NT2/D1 (cell line): Measurements from ENCODE around the gene GTF2A1L.

Source experiments
- DNase-seq: peaks from one replicate; pipeline ENCODE4 v3.0.0-alpha.2; 2011; ENCODE audit warnings: low read depth, low spot score
- H3K27me3 ChIP-seq: 2 replicates; pipeline ENCODE4 v1.6.0; 2011; ENCODE audit warnings: mild to moderate bottlenecking; ENCODE audit not compliant: insufficient read length, insufficient read depth
- H3K36me3 ChIP-seq: 2 replicates; pipeline ENCODE4 v1.6.1; 2011; ENCODE audit warnings: mild to moderate bottlenecking, low read length, mixed read lengths; ENCODE audit not compliant: insufficient read depth, insufficient read length
- H3K4me1 ChIP-seq: 2 replicates; pipeline ENCODE4 v1.5.1; 2011; ENCODE audit not compliant: insufficient read depth, insufficient read length
- H3K4me3 ChIP-seq: 2 replicates; pipeline ENCODE4 v1.5.1; 2011; ENCODE audit warnings: low read depth; ENCODE audit not compliant: insufficient read length
- H3K9ac ChIP-seq: 2 replicates; pipeline ENCODE4 v1.6.0; 2011; ENCODE audit warnings: low read depth; ENCODE audit not compliant: insufficient read length
- H3K9me3 ChIP-seq: 2 replicates; pipeline ENCODE4 v1.5.1; 2011; ENCODE audit warnings: mild to moderate bottlenecking, low read length; ENCODE audit not compliant: insufficient read depth
- SUZ12 ChIP-seq: IDR thresholded peaks from 2 replicates; pipeline ENCODE4 v1.6.1; 2011; ENCODE audit not compliant: insufficient read length, insufficient read depth; ENCODE audit errors: extremely low read depth
- YY1 ChIP-seq: IDR thresholded peaks from 2 replicates; pipeline ENCODE4 v1.6.1; 2011; ENCODE audit not compliant: insufficient read length, insufficient read depth
- ZNF274 ChIP-seq: IDR thresholded peaks from 2 replicates; pipeline ENCODE4 v1.6.1; 2011; ENCODE audit warnings: mild to moderate bottlenecking, low read depth, low read length

GTF2A1L gene

GRCh38 chr2:48633143-48633542, 15.5 kb downstream of the GTF2A1L start:
- Histone ChIP-seq H3K27me3 (no peaks in the 10 kb centered on the region), H3K9ac (no peak overlapping the region), H3K36me3 (no peaks in the 10 kb centered on the region), H3K4me1 (no peaks in the 10 kb centered on the region), H3K9me3 (0 out of 2 replicates have a peak, but pooled peaks cover 5% of the 10 kb centered on the region), H3K4me3 (no peak overlapping the region)
- DNase-seq: no peak
- no peak for TF ChIP-seq ZNF274
- no peak for TF ChIP-seq YY1
- no peak for TF ChIP-seq SUZ12

DNA sequence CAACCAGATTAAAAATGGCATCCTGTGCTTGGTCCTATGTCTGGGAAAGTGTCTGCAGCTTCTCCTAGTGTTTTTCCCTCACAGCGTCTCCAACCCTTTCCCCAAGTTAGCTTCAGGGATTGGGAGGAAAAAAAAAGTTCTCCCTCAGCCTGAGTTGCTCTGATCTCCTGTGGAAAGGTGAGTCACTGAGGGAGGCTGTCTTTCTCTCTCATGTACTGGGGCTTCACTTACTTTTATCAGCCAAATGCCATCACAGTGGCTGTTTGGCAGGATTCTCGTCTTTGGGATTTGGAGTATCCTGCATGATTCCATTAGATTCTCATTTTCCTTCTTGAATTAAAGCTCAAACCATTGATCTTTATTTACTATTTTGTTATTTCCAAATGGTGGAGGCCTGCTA, 18.1 kb downstream of the GTF2A1L start:
- DNase-seq: no peak
- H3K4me1 ChIP-seq: no peaks in the 10 kb centered on the region
- no peak overlapping the region for H3K9ac ChIP-seq
- no peaks in the 10 kb centered on the region for H3K36me3 ChIP-seq
- H3K27me3 ChIP-seq: no peaks in the 10 kb centered on the region
- 0 out of 2 replicates have a peak, but pooled peaks cover 5% of the 10 kb centered on the region for H3K9me3 ChIP-seq
- TF ChIP-seq YY1 (no peak), ZNF274 (no peak), SUZ12 (no peak)
- H3K4me3 ChIP-seq: no peak overlapping the region

- Histone ChIP-seq H3K36me3 (no peaks in the 10 kb centered on the region), H3K9ac (no peak overlapping the region), H3K4me3 (no peak overlapping the region), H3K4me1 (no peaks in the 10 kb centered on the region), H3K27me3 (no peaks in the 10 kb centered on the region), H3K9me3 (0 out of 2 replicates have a peak, but pooled peaks cover 5% of the 10 kb centered on the region)
- no peak for DNase-seq
- TF ChIP-seq ZNF274: no peak
- TF ChIP-seq SUZ12: no peak
- no peak for TF ChIP-seq YY1
These were observed 20.6 kb downstream of the GTF2A1L start for GRCh38 chr2:48638261-48638660.

DNA sequence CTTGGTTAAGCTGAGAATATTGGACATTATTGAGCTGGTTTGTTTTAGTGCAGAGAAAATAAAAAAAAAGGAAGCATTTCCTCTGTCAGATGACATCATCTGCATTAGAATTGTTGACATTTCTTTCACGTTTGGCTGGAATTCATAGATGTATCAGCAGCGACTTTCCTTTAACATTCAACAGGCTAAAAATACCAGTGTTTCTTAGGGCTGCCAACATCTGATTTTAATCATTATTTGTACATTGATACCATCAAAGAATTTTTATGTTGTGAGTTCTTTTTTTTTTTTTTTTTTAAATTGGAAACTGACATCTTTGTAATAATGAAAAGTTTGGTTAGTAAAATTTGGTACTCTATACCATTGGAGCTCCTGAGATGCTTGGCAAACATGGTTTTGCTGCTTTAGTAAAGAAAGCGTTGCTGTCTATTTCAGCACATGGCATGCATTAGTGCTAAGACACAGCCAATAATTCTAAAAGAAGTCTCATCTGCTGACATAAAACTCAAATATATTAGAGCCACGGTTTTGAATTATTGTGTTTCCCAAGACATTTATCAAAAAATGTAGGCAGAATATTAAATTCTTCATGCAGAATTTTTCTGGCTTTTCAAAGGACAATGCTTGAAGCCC, 33.6 kb downstream of the GTF2A1L start:
- H3K27me3 ChIP-seq: no peaks in the 10 kb centered on the region
- TF ChIP-seq ZNF274 (no peak), SUZ12 (no peak), YY1 (no peak)
- no peak overlapping the region for H3K4me3 ChIP-seq
- H3K4me1 ChIP-seq: no peaks in the 10 kb centered on the region
- DNase-seq: no peak
- no peaks in the 10 kb centered on the region for H3K9me3 ChIP-seq
- H3K9ac ChIP-seq: no peak overlapping the region
- no peaks in the 10 kb centered on the region for H3K36me3 ChIP-seq

DNA sequence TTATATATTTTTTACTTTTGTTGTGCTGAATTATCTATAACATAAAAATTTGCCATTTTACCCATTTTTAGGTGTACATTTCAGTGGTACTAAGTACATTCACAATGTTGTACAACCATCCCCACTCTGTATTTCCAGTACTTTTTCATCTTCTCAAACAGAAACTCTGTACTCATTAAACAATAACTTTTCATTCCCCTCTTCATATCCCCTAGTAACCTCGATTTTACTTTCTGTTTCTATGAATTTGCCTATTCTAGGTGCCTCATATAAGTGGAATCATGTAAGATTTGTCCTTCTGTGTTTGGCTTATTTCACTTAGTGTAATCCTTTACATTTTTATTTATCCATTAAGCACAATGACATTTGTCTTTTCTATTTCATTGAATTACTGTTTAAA, 51.3 kb downstream of the GTF2A1L start:
- no peak for DNase-seq
- TF ChIP-seq SUZ12: no peak
- H3K9ac ChIP-seq: no peak overlapping the region
- no peak overlapping the region for H3K4me3 ChIP-seq
- H3K9me3 ChIP-seq: no peaks in the 10 kb centered on the region; the same call in 1 of the 2 replicates
- H3K36me3 ChIP-seq: no peaks in the 10 kb centered on the region
- no peaks in the 10 kb centered on the region for H3K4me1 ChIP-seq
- no peaks in the 10 kb centered on the region for H3K27me3 ChIP-seq

GRCh38 chr2:48673581-48673980, 55.9 kb downstream of the GTF2A1L start:
- TF ChIP-seq YY1: no peak
- no peak for TF ChIP-seq SUZ12
- no peak for TF ChIP-seq ZNF274
- DNase-seq: no peak
- Histone ChIP-seq H3K27me3 (no peaks in the 10 kb centered on the region), H3K4me1 (no peaks in the 10 kb centered on the region), H3K36me3 (no peaks in the 10 kb centered on the region), H3K4me3 (no peak overlapping the region), H3K9ac (no peak overlapping the region), H3K9me3 (no peaks in the 10 kb centered on the region; the same call in 1 of the 2 replicates)

- Histone ChIP-seq H3K9ac (no peak overlapping the region), H3K4me1 (no peaks in the 10 kb centered on the region), H3K4me3 (no peak overlapping the region), H3K27me3 (no peaks in the 10 kb centered on the region), H3K36me3 (no peaks in the 10 kb centered on the region), H3K9me3 (no peaks in the 10 kb centered on the region; the same call in 1 of the 2 replicates)
- TF ChIP-seq YY1: no peak
- TF ChIP-seq SUZ12: no peak
- TF ChIP-seq ZNF274: no peak
- no peak for DNase-seq
These were observed 57.3 kb downstream of the GTF2A1L start for GRCh38 chr2:48674933-48675332.
